Measurements from ENCODE around the gene IGDCC3.

- TF ChIP-seq CTCF (IDR thresholded peaks at IDR 0.05; ENCODE audit: borderline replicate concordance, extremely low read depth, low read length, poor library complexity, severe bottlenecking), result no peak
- TF ChIP-seq EZH2 (IDR thresholded peaks at IDR 0.05; ENCODE audit: borderline replicate concordance, low read depth, low read length, severe bottlenecking), result no peak
Observed at GRCh38 chr15:65305776-65306175, 72.0 kb downstream of the IGDCC3 start.
